Skin epidermis (tissue), 12 donors: ENCODE data around the gene KIF13A.
A peak's percentile ranks its signal among the peaks of the same experiment; 100 is the strongest.
"Not testable (repeated sequence)": the region's sequence is repeated elsewhere in the genome, so short reads cannot be mapped to it uniquely, and the experiment has no call there.

Experiments used
- H3K27ac ChIP-seq, 21 experiments: fragments of 200-600 bp; sonication (generic) in 11 of 21; one replicate each; pipeline ENCODE4 v1.5.0; 2020; ENCODE audit warnings: mild to moderate bottlenecking in 3 of 21, inconsistent platforms in 2 of 21, moderate library complexity in 2 of 21
- H3K4me3 ChIP-seq, 7 experiments: fragments of 200-600 bp; sonication (generic) in 2 of 7; one replicate each; pipeline ENCODE4 v1.5.0; 2020; ENCODE audit warnings: inconsistent platforms in 2 of 7, mild to moderate bottlenecking in 2 of 7, moderate library complexity in 1 of 7

Gene KIF13A

GRCh38 chr6:17836293-17836692 is 151.1 kb downstream of the KIF13A start:
- no peak overlapping the region for H3K4me3 ChIP-seq
- no peak overlapping the region for H3K27ac ChIP-seq

- no peak overlapping the region for H3K4me3 ChIP-seq
- H3K27ac ChIP-seq, result no peak overlapping the region
These were observed 151.7 kb downstream of the KIF13A start for GRCh38 chr6:17835784-17836183.

GRCh38 chr6:17831135-17831534 is 156.3 kb downstream of the KIF13A start:
- H3K4me3 ChIP-seq, result no peak overlapping the region
- H3K27ac ChIP-seq, result peak overlapping the region in 8 of 21 experiments; percentile 2 to 51 (median 16)

- H3K27ac ChIP-seq, result peak overlapping the region in 1 of 21 experiments; percentile 49
These were observed 157.5 kb downstream of the KIF13A start for GRCh38 chr6:17829905-17830304.

GRCh38 chr6:17828149-17828548 is 159.3 kb downstream of the KIF13A start:
- H3K27ac ChIP-seq, result no peak overlapping the region
- no peak overlapping the region for H3K4me3 ChIP-seq

More at GRCh38 chr6:17829905-17830304, 157.5 kb downstream of the KIF13A start:
- no peak overlapping the region for H3K4me3 ChIP-seq

GRCh38 chr6:17826301-17826700 is 161.1 kb downstream of the KIF13A start:
- Histone ChIP-seq H3K4me3 (no peak overlapping the region), H3K27ac (no peak overlapping the region)

- no peak overlapping the region for H3K27ac ChIP-seq
- H3K4me3 ChIP-seq, result no peak overlapping the region
These were observed 167.4 kb downstream of the KIF13A start for GRCh38 chr6:17820055-17820454.

- no peak overlapping the region for H3K27ac ChIP-seq
- H3K4me3 ChIP-seq, result no peak overlapping the region
These were observed 169.7 kb downstream of the KIF13A start for GRCh38 chr6:17817763-17818162.

GRCh38 chr6:17816921-17817611 is 170.4 kb downstream of the KIF13A start:
- Histone ChIP-seq H3K4me3 (no peak overlapping the region), H3K27ac (no peak overlapping the region)

- H3K4me3 ChIP-seq, result no peak overlapping the region
- H3K27ac ChIP-seq, result no peak overlapping the region
These were observed 173.9 kb downstream of the KIF13A start for GRCh38 chr6:17813542-17813941.

- Histone ChIP-seq H3K4me3 (no peak overlapping the region), H3K27ac (no peak overlapping the region)
These were observed 175.1 kb downstream of the KIF13A start for GRCh38 chr6:17812311-17812710.

GRCh38 chr6:17808609-17809008 is 178.8 kb downstream of the KIF13A start:
- Histone ChIP-seq H3K4me3 (no peak overlapping the region), H3K27ac (no peak overlapping the region)

- not testable (repeated sequence) for H3K4me3 ChIP-seq, H3K27ac ChIP-seq
These were observed 180.0 kb downstream of the KIF13A start for GRCh38 chr6:17807431-17807830.

- Histone ChIP-seq H3K27ac (no peak overlapping the region), H3K4me3 (no peak overlapping the region)
These were observed 184.0 kb downstream of the KIF13A start for GRCh38 chr6:17803409-17803808.

GRCh38 chr6:17798477-17799154 is 188.8 kb downstream of the KIF13A start:
- no peak overlapping the region for H3K27ac ChIP-seq
- no peak overlapping the region for H3K4me3 ChIP-seq

GRCh38 chr6:17790489-17790888 is 196.9 kb downstream of the KIF13A start:
- Histone ChIP-seq H3K27ac (no peak overlapping the region), H3K4me3 (no peak overlapping the region)

GRCh38 chr6:17785094-17785787 is 202.2 kb downstream of the KIF13A start:
- Histone ChIP-seq H3K27ac (no peak overlapping the region), H3K4me3 (no peak overlapping the region)

- no peak overlapping the region for H3K27ac ChIP-seq
These were observed 207.4 kb downstream of the KIF13A start for GRCh38 chr6:17780061-17780460.

GRCh38 chr6:17771609-17772008 is 215.8 kb downstream of the KIF13A start:
- Histone ChIP-seq H3K27ac (no peak overlapping the region), H3K4me3 (no peak overlapping the region)

More at GRCh38 chr6:17780061-17780460, 207.4 kb downstream of the KIF13A start:
- no peak overlapping the region for H3K4me3 ChIP-seq

GRCh38 chr6:17768881-17769280 is 218.6 kb downstream of the KIF13A start:
- Histone ChIP-seq H3K4me3 (no peak overlapping the region), H3K27ac (no peak overlapping the region)

- Histone ChIP-seq H3K4me3 (no peak overlapping the region), H3K27ac (no peak overlapping the region)
These were observed 219.0 kb downstream of the KIF13A start for GRCh38 chr6:17768388-17768787.
